Fibroblast of lung (primary cell): ENCODE measurements around the gene CCIN. TPM values are rescaled to one million over a fixed set of nuclear protein-coding genes. Genes with fewer than 3 reads are reported as not detected.

Experiments
- DNase-seq, 2 donors: peaks; one replicate each; pipeline versions ENCODE4 v3.0.0 to v3.0.0-alpha.2; 2010; ENCODE audit warnings: low read depth in 2 of 2
- H2AFZ ChIP-seq: 2 replicates; pipeline ENCODE4 v1.5.1; 2012; ENCODE audit warnings: low read length, control low read depth, inconsistent platforms
- H3K27ac ChIP-seq: 2 replicates; pipeline ENCODE4 v1.5.1; 2011; ENCODE audit warnings: low read length, control low read depth; ENCODE audit not compliant: insufficient read depth
- H3K27me3 ChIP-seq: 2 replicates; pipeline ENCODE4 v1.5.1; 2011; ENCODE audit warnings: mild to moderate bottlenecking, low read length; ENCODE audit not compliant: control insufficient read depth, insufficient read depth
- H3K36me3 ChIP-seq: 2 replicates; pipeline ENCODE4 v1.5.1; 2011; ENCODE audit warnings: low read length; ENCODE audit not compliant: control insufficient read depth, insufficient read depth
- H3K4me1 ChIP-seq: 2 replicates; pipeline ENCODE4 v1.5.1; 2011; ENCODE audit warnings: low read length; ENCODE audit not compliant: control insufficient read depth, insufficient read depth; ENCODE audit errors: extremely low read depth
- H3K4me2 ChIP-seq: 2 replicates; pipeline ENCODE4 v1.5.1; 2011; ENCODE audit warnings: low read length, control low read depth; ENCODE audit not compliant: insufficient read depth; ENCODE audit errors: extremely low read depth
- H3K4me3 ChIP-seq, 4 experiments: fragments of 200-600 bp in 1 of 4; sonication (generic) in 1 of 4; replicated peaks in 1 of 4; 2 replicates each; pipeline ENCODE4 v1.5.1; 2011 to 2016; ENCODE audit warnings: low read length in 4 of 4, low read depth in 3 of 4, mild to moderate bottlenecking in 3 of 4, control low read depth in 2 of 4, inconsistent platforms in 1 of 4, mixed read lengths in 1 of 4; ENCODE audit not compliant: insufficient read depth in 1 of 4; ENCODE audit errors: control extremely low read depth in 1 of 4
- H3K79me2 ChIP-seq: 2 replicates; pipeline ENCODE4 v1.5.1; 2012; ENCODE audit warnings: mild to moderate bottlenecking, low read length, inconsistent platforms; ENCODE audit not compliant: control insufficient read depth, insufficient read depth
- H3K9ac ChIP-seq: 2 replicates; pipeline ENCODE4 v1.5.1; 2011; ENCODE audit warnings: mild to moderate bottlenecking, low read length, control low read depth; ENCODE audit not compliant: insufficient read depth
- H3K9me3 ChIP-seq: 2 replicates; pipeline ENCODE4 v1.5.1; 2012; ENCODE audit warnings: low read depth, low read length; ENCODE audit not compliant: control insufficient read depth, insufficient read depth
- H4K20me1 ChIP-seq: 2 replicates; pipeline ENCODE4 v1.5.1; 2011; ENCODE audit warnings: low read length; ENCODE audit not compliant: control insufficient read depth, insufficient read depth; ENCODE audit errors: extremely low read depth
- EZH2 ChIP-seq: IDR thresholded peaks from 2 replicates; pipeline ENCODE4 v1.5.1; 2012; ENCODE audit warnings: low read length, control low read depth, mild to moderate bottlenecking; ENCODE audit errors: missing control alignments
- polyA plus RNA-seq, 2 donors: library from polyadenylated mRNA; depleted of rRNA in 1 of 2; stranded (reverse) in 1 of 2; unstranded in 1 of 2; fragments of >200 nt; gene quantifications; 2 replicates each; pipeline ENCODE4 v1.2.1, GENCODE V29; 2011 to 2012; ENCODE audit warnings: missing spikeins in 1 of 2
- total RNA-seq: library from RNA; depleted of rRNA; stranded (reverse); fragments of >200 nt; gene quantifications from 2 replicates; pipeline ENCODE4 v1.2.1, GENCODE V29; 2014
- TF ChIP-seq, protein P1 (sequence below), 2 donors: IDR thresholded peaks in 1 of 2; conservative IDR thresholded peaks in 1 of 2; 1 replicate in 1 of 2; 2 replicates in 1 of 2; pipeline ENCODE4 v1.5.1; 2011 to 2012; ENCODE audit warnings: low read length in 2 of 2, control low read depth in 1 of 2, inconsistent platforms in 1 of 2, low read depth in 1 of 2, mild to moderate bottlenecking in 1 of 2

The CCIN gene
- total and polyA plus RNA-seq, 2 donors (not counting 1 experiment from before 2014, with no cell fraction given), result 0.40 to 1.3 TPM

DNA sequence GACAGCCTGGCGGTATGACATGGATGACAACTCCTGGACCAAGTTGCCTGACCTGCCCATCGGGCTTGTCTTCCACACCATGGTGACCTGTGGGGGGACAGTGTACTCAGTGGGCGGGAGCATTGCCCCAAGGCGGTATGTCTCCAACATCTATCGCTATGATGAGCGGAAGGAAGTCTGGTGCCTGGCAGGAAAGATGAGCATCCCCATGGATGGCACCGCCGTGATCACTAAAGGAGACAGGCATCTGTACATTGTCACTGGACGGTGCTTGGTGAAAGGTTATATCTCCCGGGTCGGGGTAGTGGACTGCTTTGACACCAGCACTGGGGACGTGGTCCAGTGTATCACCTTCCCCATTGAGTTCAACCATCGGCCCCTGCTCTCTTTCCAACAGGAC is 1.3 kb downstream of the CCIN start:
- H3K27ac ChIP-seq, result no peak overlapping the region
- H3K9ac ChIP-seq, result no peak overlapping the region
- no peaks in the 10 kb centered on the region for H3K9me3 ChIP-seq
- H3K4me1 ChIP-seq, result no peaks in the 10 kb centered on the region
- H2AFZ ChIP-seq, result no peak overlapping the region
- H4K20me1 ChIP-seq, result no peaks in the 10 kb centered on the region
- DNase-seq, result no peak
- H3K79me2 ChIP-seq, result no peaks in the 10 kb centered on the region
- no peak overlapping the region for H3K4me2 ChIP-seq
- TF ChIP-seq, protein P1, sequence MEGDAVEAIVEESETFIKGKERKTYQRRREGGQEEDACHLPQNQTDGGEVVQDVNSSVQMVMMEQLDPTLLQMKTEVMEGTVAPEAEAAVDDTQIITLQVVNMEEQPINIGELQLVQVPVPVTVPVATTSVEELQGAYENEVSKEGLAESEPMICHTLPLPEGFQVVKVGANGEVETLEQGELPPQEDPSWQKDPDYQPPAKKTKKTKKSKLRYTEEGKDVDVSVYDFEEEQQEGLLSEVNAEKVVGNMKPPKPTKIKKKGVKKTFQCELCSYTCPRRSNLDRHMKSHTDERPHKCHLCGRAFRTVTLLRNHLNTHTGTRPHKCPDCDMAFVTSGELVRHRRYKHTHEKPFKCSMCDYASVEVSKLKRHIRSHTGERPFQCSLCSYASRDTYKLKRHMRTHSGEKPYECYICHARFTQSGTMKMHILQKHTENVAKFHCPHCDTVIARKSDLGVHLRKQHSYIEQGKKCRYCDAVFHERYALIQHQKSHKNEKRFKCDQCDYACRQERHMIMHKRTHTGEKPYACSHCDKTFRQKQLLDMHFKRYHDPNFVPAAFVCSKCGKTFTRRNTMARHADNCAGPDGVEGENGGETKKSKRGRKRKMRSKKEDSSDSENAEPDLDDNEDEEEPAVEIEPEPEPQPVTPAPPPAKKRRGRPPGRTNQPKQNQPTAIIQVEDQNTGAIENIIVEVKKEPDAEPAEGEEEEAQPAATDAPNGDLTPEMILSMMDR (conservative IDR thresholded peaks at IDR 0.05 in 1 of 2, IDR thresholded peaks at IDR 0.05 in 1 of 2; ENCODE audit: low read depth in 1 of 2, low read length in 2 of 2), result no peak
- no peak for TF ChIP-seq EZH2
- no peaks in the 10 kb centered on the region for H3K36me3 ChIP-seq
- no peaks in the 10 kb centered on the region for H3K27me3 ChIP-seq
- no peak overlapping the region for H3K4me3 ChIP-seq

DNA sequence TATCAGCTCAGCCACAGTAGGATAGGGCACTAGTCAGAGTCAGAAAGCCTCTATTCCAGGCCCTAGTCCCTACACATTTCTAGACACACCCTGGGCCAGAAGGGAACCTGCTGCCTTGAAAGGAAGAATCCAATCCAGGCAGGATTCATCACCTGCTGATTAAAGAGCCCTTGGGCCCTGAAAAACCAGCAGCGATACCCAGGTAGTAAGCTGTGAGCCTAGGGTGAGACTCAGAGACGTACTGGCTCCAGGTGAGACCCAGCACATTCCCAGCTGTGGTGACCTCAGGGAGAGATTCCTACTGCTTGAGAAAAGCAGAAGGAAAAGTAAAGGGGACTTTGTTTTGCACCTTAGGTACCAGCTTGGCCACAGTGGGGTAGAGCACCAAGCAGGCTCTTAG is 4.7 kb downstream of the CCIN start:
- no peak overlapping the region for H3K9ac ChIP-seq
- no peak overlapping the region for H2AFZ ChIP-seq
- TF ChIP-seq EZH2, result no peak
- TF ChIP-seq, protein P1 (conservative IDR thresholded peaks at IDR 0.05 in 1 of 2, IDR thresholded peaks at IDR 0.05 in 1 of 2; ENCODE audit: low read depth in 1 of 2, low read length in 2 of 2), result no peak
- H3K4me2 ChIP-seq, result no peak overlapping the region
- DNase-seq, result no peak
- H3K4me1 ChIP-seq, result no peaks in the 10 kb centered on the region
- no peak overlapping the region for H3K27ac ChIP-seq
- H3K36me3 ChIP-seq, result no peaks in the 10 kb centered on the region
- H4K20me1 ChIP-seq, result no peaks in the 10 kb centered on the region
- no peaks in the 10 kb centered on the region for H3K9me3 ChIP-seq
- no peaks in the 10 kb centered on the region for H3K79me2 ChIP-seq
- no peak overlapping the region for H3K4me3 ChIP-seq
- no peaks in the 10 kb centered on the region for H3K27me3 ChIP-seq

DNA sequence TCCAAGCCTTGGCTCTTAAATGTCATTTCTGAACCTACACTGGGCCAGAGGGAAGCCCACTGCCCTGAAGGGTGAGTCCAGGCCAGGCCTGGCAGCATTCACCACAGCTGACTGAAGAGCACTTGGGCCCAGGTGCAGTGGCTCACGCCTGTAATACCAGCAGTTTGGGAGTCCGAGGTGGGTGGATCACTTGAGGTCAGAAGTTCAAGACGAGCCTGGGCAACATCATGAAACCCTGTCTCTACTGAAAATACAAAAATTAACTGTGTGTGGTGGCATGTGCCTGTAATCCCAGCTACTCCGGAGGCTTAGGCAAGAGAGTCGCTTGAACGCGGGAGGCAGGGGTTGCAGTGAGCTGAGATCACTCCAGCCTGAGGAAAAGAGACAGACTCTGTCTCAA is 5.1 kb downstream of the CCIN start:
- no peak overlapping the region for H3K27ac ChIP-seq
- no peak overlapping the region for H2AFZ ChIP-seq
- no peaks in the 10 kb centered on the region for H3K9me3 ChIP-seq
- no peaks in the 10 kb centered on the region for H4K20me1 ChIP-seq
- no peaks in the 10 kb centered on the region for H3K4me1 ChIP-seq
- TF ChIP-seq, protein P1 (conservative IDR thresholded peaks at IDR 0.05 in 1 of 2, IDR thresholded peaks at IDR 0.05 in 1 of 2; ENCODE audit: low read depth in 1 of 2, low read length in 2 of 2), result no peak
- TF ChIP-seq EZH2, result no peak
- no peaks in the 10 kb centered on the region for H3K36me3 ChIP-seq
- no peak for DNase-seq
- no peaks in the 10 kb centered on the region for H3K27me3 ChIP-seq
- no peaks in the 10 kb centered on the region for H3K79me2 ChIP-seq
- no peak overlapping the region for H3K4me3 ChIP-seq
- no peak overlapping the region for H3K9ac ChIP-seq
- no peak overlapping the region for H3K4me2 ChIP-seq
